Right lobe of liver (tissue), 6 donors: ENCODE measurements around the gene CACNA1D. TPM values are rescaled to one million over a fixed set of nuclear protein-coding genes. Genes with fewer than 3 reads are reported as not detected.

ENCODE experiments used
- ATAC-seq, 4 donors: fragments of 200-7000 bp; cut with Tn5 transposase; one replicate each; pipeline ENCODE4 v1.9.1; 2020; ENCODE audit warnings: mild to moderate bottlenecking in 4 of 4, moderate library complexity in 4 of 4
- DNase-seq, 3 donors: peaks; one replicate each; pipeline ENCODE4 v3.0.0-alpha.2; 2020
- H3K27ac ChIP-seq, 3 donors: fragments of 200-600 bp; one replicate each; pipeline ENCODE4 v1.8.0; 2022
- H3K27me3 ChIP-seq, 2 donors: fragments of 200-600 bp; one replicate each; pipeline ENCODE4 v1.8.0; 2022
- H3K36me3 ChIP-seq, 4 donors: fragments of 200-600 bp; sonication (generic) in 1 of 4; one replicate each; pipeline versions ENCODE4 v1.5.1 to v1.8.0; 2017 to 2022; ENCODE audit warnings: control low read depth in 1 of 4
- H3K4me1 ChIP-seq, 4 donors: fragments of 200-600 bp; sonication (generic) in 1 of 4; one replicate each; pipeline versions ENCODE4 v1.5.1 to v1.8.0; 2017 to 2022; ENCODE audit warnings: control low read depth in 1 of 4
- H3K4me3 ChIP-seq, 3 donors: fragments of 200-600 bp; one replicate each; pipeline ENCODE4 v1.8.0; 2022
- H3K9me3 ChIP-seq, 4 donors: fragments of 200-600 bp; sonication (generic) in 1 of 4; one replicate each; pipeline versions ENCODE4 v1.5.1 to v1.8.0; 2017 to 2022; ENCODE audit warnings: control low read depth in 1 of 4
- CTCF ChIP-seq, 4 donors: fragments of 200-600 bp in 3 of 4; fragments of 450-650 bp in 1 of 4; IDR thresholded peaks; one replicate each; pipeline versions ENCODE4 v1.5.1 to v1.8.0; 2016 to 2022; ENCODE audit warnings: antibody characterized with exemption in 4 of 4, mild to moderate bottlenecking in 2 of 4
- POLR2A ChIP-seq: fragments of 450-650 bp; IDR thresholded peaks from one replicate; pipeline ENCODE4 v1.6.1; 2017; ENCODE audit warnings: antibody characterized with exemption, mild to moderate bottlenecking
- WGBS: methylation state at CpG from one replicate; pipeline ENCODE4 v1.1.6; 2018; ENCODE audit warnings: low coverage, low lambda C conversion rate; ENCODE audit not compliant: insufficient coverage; ENCODE audit errors: missing lambda C conversion rate; 5-methylcytosine and 5-hydroxymethylcytosine counted together
- intact Hi-C, 2 donors: fragments of 100-400 bp; cut with DNase I; formaldehyde crosslinking; loops; one replicate each; pipeline versions ENCODE4 v1.11.2 to v1.14.1; 2022
- total RNA-seq, 6 experiments: library from RNA; depleted of rRNA in 2 of 6; stranded (reverse); fragments of >200 nt in 2 of 6; fragmentation: NEBNext Ultra II Directional in 3 of 6; extraction: Animal tissue kit (Norgen Biotek cat#: 25700) in 3 of 6; gene quantifications; one replicate each; pipeline versions ENCODE4 v1.1.0 to v1.2.4, GENCODE V29; 2016 to 2023
- donor health status: DM: no; HTN: yes; CAD: no.
- donor health status: DM: no; HTN: no; CAD: no.
- donor health status: DM: no; HTN: no; CAD: no.
- donor health status: DM: no; HTN: yes; CAD: no.
- donor health status: DM: no; HTN: yes; CAD: no.

Gene CACNA1D
- total RNA-seq, 6 experiments from 2014 or later, result 5.5 to 12.7 (median 9.3) TPM

- Histone ChIP-seq H3K4me3 (no peak overlapping the region), H3K36me3 (no peaks in the 10 kb centered on the region), H3K9me3 (no peaks in the 10 kb centered on the region), H3K27me3 (no peaks in the 10 kb centered on the region), H3K4me1 (peaks cover 0 to 10% (median 0%) of the 10 kb centered on the region in 4 donors), H3K27ac (no peak overlapping the region)
- intact Hi-C loops, result no loop called here
- WGBS, result 80% methylated on average over 2 of the region's 13 CpGs
- no peak for TF ChIP-seq CTCF (IDR thresholded peaks at IDR 0.05)
- TF ChIP-seq POLR2A, result no peak
- DNase-seq, result no peak
- ATAC-seq, result no peak
Measured at GRCh38 chr3:53808496-53808895, 314.1 kb downstream of the CACNA1D start.

GRCh38 chr3:53809267-53809666 is 314.9 kb downstream of the CACNA1D start:
- DNase-seq, result no peak
- no peak for TF ChIP-seq CTCF (IDR thresholded peaks at IDR 0.05)
- no peak for TF ChIP-seq POLR2A
- Histone ChIP-seq H3K4me1 (peaks cover 0 to 10% (median 0%) of the 10 kb centered on the region in 4 donors), H3K27ac (no peak overlapping the region), H3K9me3 (no peaks in the 10 kb centered on the region), H3K4me3 (no peak overlapping the region), H3K27me3 (no peaks in the 10 kb centered on the region), H3K36me3 (no peaks in the 10 kb centered on the region)
- WGBS, result 52% methylated on average over 2 of the region's 12 CpGs
- intact Hi-C loops, result no loop called here
- ATAC-seq, result no peak

- 89% methylated on average over 24 of the region's 28 CpGs for WGBS
- Histone ChIP-seq H3K27ac (no peak overlapping the region), H3K36me3 (no peaks in the 10 kb centered on the region), H3K4me3 (no peak overlapping the region), H3K9me3 (no peaks in the 10 kb centered on the region), H3K4me1 (peaks cover 0 to 10% (median 0%) of the 10 kb centered on the region in 4 donors), H3K27me3 (no peaks in the 10 kb centered on the region)
- intact Hi-C loops, result no loop called here
- no peak for TF ChIP-seq CTCF (IDR thresholded peaks at IDR 0.05)
- no peak for TF ChIP-seq POLR2A
- ATAC-seq (peak in 1 of 4 donors; percentile 8), DNase-seq (peak in 1 of 3 donors; percentile 42)
Measured at GRCh38 chr3:53809764-53810400, 315.5 kb downstream of the CACNA1D start.

GRCh38 chr3:53811143-53811927 is 316.9 kb downstream of the CACNA1D start:
- Histone ChIP-seq H3K27me3 (no peaks in the 10 kb centered on the region), H3K27ac (no peak overlapping the region), H3K9me3 (no peaks in the 10 kb centered on the region), H3K4me3 (no peak overlapping the region), H3K36me3 (no peaks in the 10 kb centered on the region), H3K4me1 (peaks cover 0 to 8% (median 0%) of the 10 kb centered on the region in 4 donors)
- ATAC-seq (peak in 2 of 4 donors; percentile 25 to 36), DNase-seq (peak in 2 of 3 donors; percentile 43 to 50)
- TF ChIP-seq CTCF (IDR thresholded peaks at IDR 0.05) (no peak), POLR2A (no peak)
- intact Hi-C loops, result no loop called here
- 88% methylated on average over 14 of the region's 24 CpGs for WGBS
